WTC11 (cell line): ENCODE results near the gene OR56A3. TPM values are rescaled to one million over a fixed set of nuclear protein-coding genes. Genes with fewer than 3 reads are reported as not detected.

Experiments used
- ATAC-seq: fragments of 200-7000 bp; cut with Tn5 transposase; 2 replicates; pipeline ENCODE4 v1.10.0; 2021; ENCODE audit warnings: mild to moderate bottlenecking, moderate library complexity
- Bru-seq: library from RNA; stranded (reverse); fragments of 400-500 nt; gene quantifications from one replicate; lab custom pipeline; 2021; lab: Mats Ljungman, UMichigan
- CTCF ChIA-PET: fragments of 300-600 bp; sonication (Branson Sonifier 250); formaldehyde crosslinking; loops from one replicate; lab custom pipeline; 2021; ENCODE audit warnings: antibody characterized with exemption; lab: Charles Lee
- POLR2A ChIA-PET: fragments of 350-600 bp; sonication (Branson Sonifier 250); formaldehyde crosslinking; loops from one replicate; lab custom pipeline; 2021; ENCODE audit warnings: antibody characterized with exemption; lab: Charles Lee
- DNase-seq: peaks from one replicate; pipeline ENCODE4 v3.0.0; 2021; ENCODE audit warnings: low spot score
- H3K27ac Mint-ChIP-seq: 2 replicates; pipeline ENCODE4 v1.8.0; 2021; ENCODE audit warnings: mixed read lengths
- H3K27me3 Mint-ChIP-seq: 2 replicates; pipeline ENCODE4 v1.8.0; 2021; ENCODE audit warnings: low read depth, mild to moderate bottlenecking, moderate library complexity, mixed read lengths
- H3K36me3 Mint-ChIP-seq: 2 replicates; pipeline ENCODE4 v1.8.0; 2021; ENCODE audit warnings: mixed read lengths
- H3K4me1 Mint-ChIP-seq: 2 replicates; pipeline ENCODE4 v1.8.0; 2022; ENCODE audit warnings: mixed read lengths
- H3K4me3 Mint-ChIP-seq: 2 replicates; pipeline ENCODE4 v1.8.0; 2021; ENCODE audit warnings: mild to moderate bottlenecking, moderate library complexity, mixed read lengths
- H3K9me3 Mint-ChIP-seq: 2 replicates; pipeline ENCODE4 v1.8.0; 2021; ENCODE audit warnings: mixed read lengths
- ARID4B ChIP-seq: sonication (generic); formaldehyde crosslinking; IDR thresholded peaks from 2 replicates; pipeline ENCODE4 v1.8.0; 2023; ENCODE audit warnings: missing genetic modification reagents, mild to moderate bottlenecking, borderline replicate concordance
- CBFB ChIP-seq: sonication (generic); formaldehyde crosslinking; IDR thresholded peaks from 2 replicates; pipeline ENCODE4 v1.8.1; 2022; ENCODE audit warnings: mild to moderate bottlenecking, low read depth, missing genetic modification reagents
- CREB1 ChIP-seq: sonication (generic); formaldehyde crosslinking; IDR thresholded peaks from 2 replicates; pipeline ENCODE4 v1.8.0; 2023; ENCODE audit warnings: mild to moderate bottlenecking, missing genetic modification reagents
- E2F1 ChIP-seq: sonication (generic); formaldehyde crosslinking; IDR thresholded peaks from 2 replicates; pipeline ENCODE4 v1.8.0; 2022; ENCODE audit warnings: mild to moderate bottlenecking, missing genetic modification reagents
- ESRRA ChIP-seq: sonication (generic); formaldehyde crosslinking; IDR thresholded peaks from 2 replicates; pipeline ENCODE4 v1.8.1; 2022; ENCODE audit warnings: mild to moderate bottlenecking, missing genetic modification reagents, borderline replicate concordance
- ETV6 ChIP-seq: sonication (generic); formaldehyde crosslinking; IDR thresholded peaks from 2 replicates; pipeline ENCODE4 v1.8.1; 2022; ENCODE audit warnings: mild to moderate bottlenecking, missing genetic modification reagents
- FOXK1 ChIP-seq: sonication (generic); formaldehyde crosslinking; IDR thresholded peaks from 2 replicates; pipeline ENCODE4 v1.8.0; 2022; ENCODE audit warnings: mild to moderate bottlenecking, moderate library complexity, missing genetic modification reagents
- MYBL2 ChIP-seq: sonication (generic); formaldehyde crosslinking; IDR thresholded peaks from 2 replicates; pipeline ENCODE4 v1.8.1; 2023; ENCODE audit warnings: mild to moderate bottlenecking, moderate library complexity, missing genetic modification reagents
- NFATC4 ChIP-seq: fragments of 250-450 bp; sonication (Bioruptor Pico); IDR thresholded peaks from 2 replicates; pipeline ENCODE4 v1.9.0; 2021; ENCODE audit warnings: mild to moderate bottlenecking
- NR2C2 ChIP-seq: sonication (generic); formaldehyde crosslinking; IDR thresholded peaks from 2 replicates; pipeline ENCODE4 v1.8.0; 2022; ENCODE audit warnings: mild to moderate bottlenecking, missing genetic modification reagents
- NR3C1 ChIP-seq: sonication (generic); formaldehyde crosslinking; conservative IDR thresholded peaks from 2 replicates; pipeline ENCODE4 v1.8.1; 2023; ENCODE audit warnings: low read depth, mild to moderate bottlenecking, missing genetic modification reagents
- RELA ChIP-seq: sonication (generic); formaldehyde crosslinking; IDR thresholded peaks from 2 replicates; pipeline ENCODE4 v1.8.1; 2022; ENCODE audit warnings: missing genetic modification reagents, mild to moderate bottlenecking, borderline replicate concordance
- RORB ChIP-seq: fragments of 250-450 bp; sonication (Bioruptor Pico); IDR thresholded peaks from 2 replicates; pipeline ENCODE4 v1.9.0; 2021; ENCODE audit warnings: mild to moderate bottlenecking
- SMAD4 ChIP-seq: sonication (generic); formaldehyde crosslinking; IDR thresholded peaks from 2 replicates; pipeline ENCODE4 v1.8.0; 2022; ENCODE audit warnings: mild to moderate bottlenecking, missing genetic modification reagents
- TEAD1 ChIP-seq: sonication (generic); formaldehyde crosslinking; IDR thresholded peaks from 2 replicates; pipeline ENCODE4 v1.8.0; 2022; ENCODE audit warnings: mild to moderate bottlenecking, missing genetic modification reagents
- ZBTB21 ChIP-seq: sonication (generic); formaldehyde crosslinking; IDR thresholded peaks from 2 replicates; pipeline ENCODE4 v1.8.1; 2023; ENCODE audit warnings: mild to moderate bottlenecking, missing genetic modification reagents, borderline replicate concordance
- ZNF219 ChIP-seq: sonication (generic); formaldehyde crosslinking; IDR thresholded peaks from 2 replicates; pipeline ENCODE4 v1.8.0; 2023; ENCODE audit warnings: missing genetic modification reagents, mild to moderate bottlenecking, borderline replicate concordance
- ZNF396 ChIP-seq: fragments of 250-450 bp; sonication (Bioruptor Pico); IDR thresholded peaks from 2 replicates; pipeline ENCODE4 v1.8.0; 2021; ENCODE audit warnings: mild to moderate bottlenecking, moderate library complexity, borderline replicate concordance
- long read RNA-seq, 3 experiments: library from RNA in 1 of 3; library from capped mRNA in 1 of 3; library from polyadenylated mRNA in 1 of 3; unstranded in 2 of 3; stranded (forward) in 1 of 3; transcript quantifications; one replicate each; pipeline ENCODE4 v2.0.0, GENCODE V29; 2021
- total RNA-seq: library from RNA; stranded (reverse); gene quantifications from 3 replicates; pipeline ENCODE4 v1.2.3, GENCODE V29; 2021
- TF ChIP-seq, protein P1 (sequence below): sonication (generic); formaldehyde crosslinking; IDR thresholded peaks from 2 replicates; pipeline ENCODE4 v1.8.1; 2022; ENCODE audit warnings: low read depth, mild to moderate bottlenecking, moderate library complexity, missing genetic modification reagents, borderline replicate concordance
- TF ChIP-seq, protein P2 (sequence below): sonication (generic); formaldehyde crosslinking; IDR thresholded peaks from 2 replicates; pipeline ENCODE4 v1.8.1; 2022; ENCODE audit warnings: mild to moderate bottlenecking, moderate library complexity, missing genetic modification reagents
- TF ChIP-seq, protein P3 (sequence below): fragments of 250-450 bp; sonication (Bioruptor Pico); IDR thresholded peaks from 2 replicates; pipeline ENCODE4 v1.8.0; 2021; ENCODE audit warnings: mild to moderate bottlenecking

OR56A3 gene, protein sequence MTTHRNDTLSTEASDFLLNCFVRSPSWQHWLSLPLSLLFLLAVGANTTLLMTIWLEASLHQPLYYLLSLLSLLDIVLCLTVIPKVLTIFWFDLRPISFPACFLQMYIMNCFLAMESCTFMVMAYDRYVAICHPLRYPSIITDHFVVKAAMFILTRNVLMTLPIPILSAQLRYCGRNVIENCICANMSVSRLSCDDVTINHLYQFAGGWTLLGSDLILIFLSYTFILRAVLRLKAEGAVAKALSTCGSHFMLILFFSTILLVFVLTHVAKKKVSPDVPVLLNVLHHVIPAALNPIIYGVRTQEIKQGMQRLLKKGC
- total RNA-seq (not detected in 3 replicates), Bru-seq, nascent RNA (not detected)
- long read RNA-seq, experiment 1: 0 reads
- long read RNA-seq, experiment 2: 0 reads
- long read RNA-seq, experiment 3: 0 reads

- CTCF ChIA-PET: no interaction called here
- H3K4me3 Mint-ChIP-seq: no peak within 1 kb of the TSS
- DNase-seq: no peak
- no peaks in the 10 kb centered on the region for H3K4me1 Mint-ChIP-seq
- no peak for ATAC-seq
- H3K9me3 Mint-ChIP-seq: peaks cover 14% of the 10 kb centered on the region
- no peaks in the 10 kb centered on the region for H3K27me3 Mint-ChIP-seq
- POLR2A ChIA-PET: no interaction called here
- H3K27ac Mint-ChIP-seq: no peak within 1 kb of the TSS
- H3K36me3 Mint-ChIP-seq: peaks cover 8% of the 10 kb centered on the region
- no peak for TF ChIP-seq NFATC4
- no peak for TF ChIP-seq SMAD4
- TF ChIP-seq, protein P1, sequence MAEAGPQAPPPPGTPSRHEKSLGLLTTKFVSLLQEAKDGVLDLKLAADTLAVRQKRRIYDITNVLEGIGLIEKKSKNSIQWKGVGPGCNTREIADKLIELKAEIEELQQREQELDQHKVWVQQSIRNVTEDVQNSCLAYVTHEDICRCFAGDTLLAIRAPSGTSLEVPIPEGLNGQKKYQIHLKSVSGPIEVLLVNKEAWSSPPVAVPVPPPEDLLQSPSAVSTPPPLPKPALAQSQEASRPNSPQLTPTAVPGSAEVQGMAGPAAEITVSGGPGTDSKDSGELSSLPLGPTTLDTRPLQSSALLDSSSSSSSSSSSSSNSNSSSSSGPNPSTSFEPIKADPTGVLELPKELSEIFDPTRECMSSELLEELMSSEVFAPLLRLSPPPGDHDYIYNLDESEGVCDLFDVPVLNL (CRISPR knock-in tag): no peak
- TF ChIP-seq, all 79 proteins: peak for 0
Measured at GRCh38 chr11:5941951-5942350, at the start of gene OR56A3. OR56A3 (plus strand) TSS chr11:5942251; CDS start chr11:5947347, 5,096 bp downstream.

DNA sequence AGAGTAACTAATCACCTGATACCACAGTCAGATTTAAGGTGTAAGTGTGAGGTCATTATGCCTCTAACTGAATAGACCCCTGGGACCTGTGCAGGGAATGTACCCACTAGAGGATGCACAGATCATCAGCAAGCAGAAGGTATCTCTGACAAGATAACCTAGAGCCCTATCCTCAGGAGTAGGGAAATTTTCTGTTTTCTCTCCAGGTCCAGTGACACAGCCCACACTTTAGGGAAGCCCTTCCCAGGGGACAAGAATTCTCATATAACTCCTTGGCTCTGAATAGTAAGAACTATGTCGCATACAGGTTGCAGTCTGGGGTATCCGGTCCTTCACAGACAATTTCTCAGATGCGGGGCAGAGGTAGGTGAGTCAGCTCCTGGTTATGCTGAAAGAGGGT lies 49.1 kb upstream of the OR56A3 start, which contains the start of gene OR52E5:
Gene OR52E5 (plus strand): TSS at position 301 of the 400 bp plus-strand sequence. CDS start 7,569 bp downstream, outside the sequence.
- TF ChIP-seq MYBL2: no peak
- no peak for TF ChIP-seq CREB1 (CRISPR knock-in tag)
- TF ChIP-seq, protein P2, sequence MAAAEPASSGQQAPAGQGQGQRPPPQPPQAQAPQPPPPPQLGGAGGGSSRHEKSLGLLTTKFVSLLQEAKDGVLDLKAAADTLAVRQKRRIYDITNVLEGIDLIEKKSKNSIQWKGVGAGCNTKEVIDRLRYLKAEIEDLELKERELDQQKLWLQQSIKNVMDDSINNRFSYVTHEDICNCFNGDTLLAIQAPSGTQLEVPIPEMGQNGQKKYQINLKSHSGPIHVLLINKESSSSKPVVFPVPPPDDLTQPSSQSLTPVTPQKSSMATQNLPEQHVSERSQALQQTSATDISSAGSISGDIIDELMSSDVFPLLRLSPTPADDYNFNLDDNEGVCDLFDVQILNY (CRISPR knock-in tag): no peak
- no peak for TF ChIP-seq NR3C1
- ChIA-PET POLR2A (no interaction called here), CTCF (interaction anchor here (0.6 kb wide), 1 partner anchor 305 kb away, joined by 3 read pairs; no protein-coding TSS in a partner anchor)
- H3K9me3 Mint-ChIP-seq: no peaks in the 10 kb centered on the region
- H3K27ac Mint-ChIP-seq: no peak within 1 kb of the TSS
- H3K27me3 Mint-ChIP-seq: no peaks in the 10 kb centered on the region
- H3K36me3 Mint-ChIP-seq: no peaks in the 10 kb centered on the region
- ATAC-seq: no peak
- H3K4me3 Mint-ChIP-seq: no peak within 1 kb of the TSS
- H3K4me1 Mint-ChIP-seq: peaks cover 2% of the 10 kb centered on the region
- no peak for DNase-seq

- DNase-seq: no peak
- POLR2A ChIA-PET: no interaction called here
- peak; percentile 65 for ATAC-seq
- no peak overlapping the region for H3K4me3 Mint-ChIP-seq
- H3K36me3 Mint-ChIP-seq: no peaks in the 10 kb centered on the region
- peaks cover 9% of the 10 kb centered on the region for H3K4me1 Mint-ChIP-seq
- H3K9me3 Mint-ChIP-seq: no peaks in the 10 kb centered on the region; the same call in 1 of the 2 replicates
- H3K27ac Mint-ChIP-seq: no peak overlapping the region
- CTCF ChIA-PET: no interaction called here
- H3K27me3 Mint-ChIP-seq: no peaks in the 10 kb centered on the region
- TF ChIP-seq CBFB (no peak), FOXK1 (no peak), ESRRA (no peak), RELA (no peak), RORB (CRISPR knock-in tag) (no peak), TEAD1 (CRISPR knock-in tag) (no peak), ZNF219 (CRISPR knock-in tag) (no peak), ZNF396 (CRISPR knock-in tag) (no peak), ETV6 (CRISPR knock-in tag) (no peak), ARID4B (CRISPR knock-in tag) (no peak), E2F1 (no peak), ZBTB21 (CRISPR knock-in tag) (no peak), CREB1 (CRISPR knock-in tag) (no peak), NR2C2 (CRISPR knock-in tag) (no peak)
- TF ChIP-seq, protein P3, sequence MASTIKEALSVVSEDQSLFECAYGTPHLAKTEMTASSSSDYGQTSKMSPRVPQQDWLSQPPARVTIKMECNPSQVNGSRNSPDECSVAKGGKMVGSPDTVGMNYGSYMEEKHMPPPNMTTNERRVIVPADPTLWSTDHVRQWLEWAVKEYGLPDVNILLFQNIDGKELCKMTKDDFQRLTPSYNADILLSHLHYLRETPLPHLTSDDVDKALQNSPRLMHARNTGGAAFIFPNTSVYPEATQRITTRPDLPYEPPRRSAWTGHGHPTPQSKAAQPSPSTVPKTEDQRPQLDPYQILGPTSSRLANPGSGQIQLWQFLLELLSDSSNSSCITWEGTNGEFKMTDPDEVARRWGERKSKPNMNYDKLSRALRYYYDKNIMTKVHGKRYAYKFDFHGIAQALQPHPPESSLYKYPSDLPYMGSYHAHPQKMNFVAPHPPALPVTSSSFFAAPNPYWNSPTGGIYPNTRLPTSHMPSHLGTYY: no peak
- TF ChIP-seq, protein P1 (CRISPR knock-in tag): no peak
Measured at GRCh38 chr11:5899534-5899933, 42.5 kb upstream of the OR56A3 start.
